ENCODE measurements around the gene DGKZ. TPM values are rescaled to one million over a fixed set of nuclear protein-coding genes. Genes with fewer than 3 reads are reported as not detected.
A peak's percentile ranks its signal among the peaks of the same experiment; 100 is the strongest.
"Not testable (repeated sequence)": the region's sequence is repeated elsewhere in the genome, so short reads cannot be mapped to it uniquely, and the experiment has no call there.

The DGKZ gene
- 48.1 and 53.6 TPM in 2 replicates for total RNA-seq

DNA sequence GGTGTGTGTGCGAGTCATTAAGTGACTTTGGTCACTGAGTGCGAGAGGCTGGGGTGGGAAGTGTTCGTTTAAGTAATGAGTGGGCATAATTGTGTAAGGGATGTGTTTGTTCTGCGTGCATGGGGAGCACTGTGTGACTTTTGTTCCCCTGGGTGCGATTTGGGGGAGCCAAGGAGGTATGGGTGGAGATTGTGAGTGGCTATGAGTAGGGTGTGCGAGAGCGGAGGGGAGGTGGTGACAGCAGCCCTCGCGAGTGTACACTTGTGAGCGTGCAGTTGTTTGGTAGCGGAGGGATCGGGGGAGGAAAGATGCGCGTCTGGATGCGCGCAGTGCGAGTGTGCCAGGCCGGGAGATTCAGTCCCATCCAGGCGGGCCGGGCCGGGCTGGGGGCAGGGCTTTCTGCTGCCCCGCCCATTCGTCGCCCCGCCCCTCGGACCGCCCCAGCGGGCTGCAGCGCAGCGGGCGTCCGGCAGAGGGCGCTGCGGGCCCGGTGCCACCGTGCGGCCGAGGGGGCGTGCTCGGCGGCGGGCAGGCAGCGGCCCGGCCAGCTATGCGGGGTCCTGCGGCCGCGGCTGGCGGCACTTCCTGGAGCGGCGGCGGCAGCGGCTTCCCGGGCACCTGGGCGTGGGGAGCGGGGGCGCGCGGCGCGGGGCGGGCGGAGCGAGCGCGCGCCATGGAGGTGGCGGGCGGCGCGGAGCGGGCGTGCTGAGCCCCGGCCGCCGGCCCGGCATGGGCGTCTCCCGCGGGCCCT, at the start of gene DGKZ:
Gene DGKZ (plus strand): TSS at position 578 of the 751 bp plus-strand sequence. CDS start 197 bp downstream, outside the sequence.
- no peaks in the 10 kb centered on the region for H3K9me3 Mint-ChIP-seq
- intact Hi-C loops (cut with micrococcal nuclease), result loop anchor here (1.0 to 5.0 kb wide), 10 partner anchors 20 to 500 kb away; partner anchors contain the start of genes ARHGAP1, ATG13, CRY2 and HARBI1
- H3K4me3 Mint-ChIP-seq, result peak within 1 kb of the TSS; percentile 90
- ChIA-PET CTCF (interaction anchor here (0.6 to 2.5 kb wide), 7 partner anchors 11 to 182 kb away, joined by 3 to 8 read pairs (median 5); no protein-coding TSS in a partner anchor), POLR2A (interaction anchor here (1.1 kb wide), 1 partner anchor 29 kb away, joined by 3 read pairs; no protein-coding TSS in a partner anchor)
- DNase-seq, result peak; percentile 99
- H3K36me3 Mint-ChIP-seq (ENCODE audit: low read depth), result peaks cover 3% of the 10 kb centered on the region
- H3K27me3 Mint-ChIP-seq, result no peaks in the 10 kb centered on the region
- H3K4me1 Mint-ChIP-seq, result peaks cover 52% of the 10 kb centered on the region
- ATAC-seq (ENCODE audit: low read depth), result peak; percentile 93
- TF ChIP-seq, protein P1, sequence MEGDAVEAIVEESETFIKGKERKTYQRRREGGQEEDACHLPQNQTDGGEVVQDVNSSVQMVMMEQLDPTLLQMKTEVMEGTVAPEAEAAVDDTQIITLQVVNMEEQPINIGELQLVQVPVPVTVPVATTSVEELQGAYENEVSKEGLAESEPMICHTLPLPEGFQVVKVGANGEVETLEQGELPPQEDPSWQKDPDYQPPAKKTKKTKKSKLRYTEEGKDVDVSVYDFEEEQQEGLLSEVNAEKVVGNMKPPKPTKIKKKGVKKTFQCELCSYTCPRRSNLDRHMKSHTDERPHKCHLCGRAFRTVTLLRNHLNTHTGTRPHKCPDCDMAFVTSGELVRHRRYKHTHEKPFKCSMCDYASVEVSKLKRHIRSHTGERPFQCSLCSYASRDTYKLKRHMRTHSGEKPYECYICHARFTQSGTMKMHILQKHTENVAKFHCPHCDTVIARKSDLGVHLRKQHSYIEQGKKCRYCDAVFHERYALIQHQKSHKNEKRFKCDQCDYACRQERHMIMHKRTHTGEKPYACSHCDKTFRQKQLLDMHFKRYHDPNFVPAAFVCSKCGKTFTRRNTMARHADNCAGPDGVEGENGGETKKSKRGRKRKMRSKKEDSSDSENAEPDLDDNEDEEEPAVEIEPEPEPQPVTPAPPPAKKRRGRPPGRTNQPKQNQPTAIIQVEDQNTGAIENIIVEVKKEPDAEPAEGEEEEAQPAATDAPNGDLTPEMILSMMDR (IDR thresholded peaks at IDR 0.05), result no peak
- peak within 1 kb of the TSS; percentile 83 for H3K27ac Mint-ChIP-seq

DNA sequence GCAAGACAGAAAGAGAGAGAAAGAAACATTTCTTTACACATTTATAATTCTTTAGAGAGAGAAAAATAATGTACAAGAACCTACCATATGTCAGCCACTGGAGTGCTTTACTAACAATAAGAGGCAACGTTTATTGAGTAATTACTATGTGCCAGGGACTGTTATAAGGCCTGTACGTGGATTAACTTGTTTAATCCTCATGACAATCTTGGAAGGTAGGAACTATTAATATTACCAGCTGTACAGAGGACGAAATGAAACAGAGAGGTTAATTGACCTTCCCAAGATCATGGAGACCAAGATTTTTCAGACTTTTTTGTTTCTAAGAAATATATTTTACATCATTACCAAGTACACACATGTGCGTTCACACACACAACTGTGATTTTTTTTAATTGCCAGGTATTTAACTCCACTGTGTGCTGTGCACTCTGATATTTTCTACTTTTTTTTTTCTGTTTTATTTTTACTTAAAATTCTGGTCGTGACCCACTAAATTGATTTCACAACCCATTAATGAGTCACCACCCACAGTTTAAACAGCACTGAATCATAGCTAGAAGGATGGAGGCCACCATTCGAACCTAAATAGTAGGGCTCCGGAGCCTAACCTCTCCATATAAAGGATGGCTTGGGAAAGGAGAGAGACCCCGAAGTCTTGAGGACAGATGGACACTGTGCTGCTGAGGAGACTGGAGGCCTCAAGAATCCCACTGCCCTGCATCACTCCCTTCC, 48.4 kb upstream of the DGKZ start:
- Mint-ChIP-seq H3K9me3 (no peaks in the 10 kb centered on the region), H3K4me1 (peaks cover 14% of the 10 kb centered on the region), H3K27me3 (peaks cover 39% of the 10 kb centered on the region), H3K36me3 (ENCODE audit: low read depth) (no peaks in the 10 kb centered on the region), H3K27ac (no peak overlapping the region), H3K4me3 (no peak overlapping the region)
- CTCF ChIA-PET, result no interaction called here
- no peak for ATAC-seq (ENCODE audit: low read depth)
- POLR2A ChIA-PET, result no interaction called here
- no peak for DNase-seq
- intact Hi-C loops (cut with micrococcal nuclease), result no loop called here
- TF ChIP-seq, protein P1 (IDR thresholded peaks at IDR 0.05), result no peak

GRCh38 chr11:46299451-46299961, 47.8 kb upstream of the DGKZ start:
- DNase-seq (no peak), ATAC-seq (ENCODE audit: low read depth) (no peak)
- CTCF ChIA-PET, result no interaction called here
- intact Hi-C loops (cut with micrococcal nuclease), result no loop called here
- Mint-ChIP-seq H3K27me3 (peaks cover 35% of the 10 kb centered on the region), H3K4me1 (peaks cover 14% of the 10 kb centered on the region), H3K4me3 (no peak overlapping the region), H3K36me3 (ENCODE audit: low read depth) (no peaks in the 10 kb centered on the region), H3K27ac (no peak overlapping the region), H3K9me3 (no peaks in the 10 kb centered on the region)
- POLR2A ChIA-PET, result interaction anchor here (0.6 kb wide), 1 partner anchor 37 kb away, joined by 3 read pairs; no protein-coding TSS in a partner anchor
- TF ChIP-seq, protein P1 (IDR thresholded peaks at IDR 0.05), result no peak

DNA sequence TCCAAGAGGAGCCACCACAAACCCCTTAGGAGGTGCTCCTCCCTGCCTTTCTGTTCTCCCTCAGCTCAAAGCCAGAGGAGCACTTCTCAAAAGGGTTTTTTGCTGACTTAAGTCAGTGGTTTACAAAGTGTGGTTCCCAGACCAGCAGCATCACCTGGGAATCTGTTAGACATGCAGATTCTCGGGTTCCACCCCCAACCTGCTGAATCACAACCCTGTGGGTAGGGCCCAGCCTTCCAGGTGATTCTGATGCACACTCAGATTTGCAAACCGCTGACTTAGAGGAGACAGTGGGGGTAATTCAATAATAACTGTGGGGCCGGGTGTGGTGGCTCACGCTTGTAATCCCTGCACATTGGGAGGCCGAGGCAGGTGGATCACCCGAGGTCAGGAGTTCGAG, 47.0 kb upstream of the DGKZ start:
- intact Hi-C loops (cut with micrococcal nuclease), result loop anchor here (10.0 kb wide), 1 partner anchor 175 kb away; the partner anchor contains the start of gene PHF21A
- Mint-ChIP-seq H3K27ac (no peak overlapping the region), H3K4me1 (peaks cover 12% of the 10 kb centered on the region), H3K4me3 (no peak overlapping the region), H3K9me3 (no peaks in the 10 kb centered on the region), H3K36me3 (ENCODE audit: low read depth) (no peaks in the 10 kb centered on the region), H3K27me3 (peaks cover 35% of the 10 kb centered on the region)
- ChIA-PET POLR2A (no interaction called here), CTCF (no interaction called here)
- no peak for DNase-seq
- no peak for ATAC-seq (ENCODE audit: low read depth)
- TF ChIP-seq, protein P1 (IDR thresholded peaks at IDR 0.05), result no peak

- peaks cover 6% of the 10 kb centered on the region for H3K4me1 Mint-ChIP-seq
- intact Hi-C loops (cut with micrococcal nuclease), result loop anchor here (10.0 kb wide), 1 partner anchor 178 kb away; the partner anchor contains the start of gene PHF21A
- H3K27me3 Mint-ChIP-seq, result peaks cover 22% of the 10 kb centered on the region
- ChIA-PET CTCF (no interaction called here), POLR2A (no interaction called here)
- no peak overlapping the region for H3K27ac Mint-ChIP-seq
- H3K9me3 Mint-ChIP-seq, result no peaks in the 10 kb centered on the region
- ATAC-seq (ENCODE audit: low read depth) (peak; percentile 93), DNase-seq (no peak)
- TF ChIP-seq, protein P1 (IDR thresholded peaks at IDR 0.05), result no peak
- H3K4me3 Mint-ChIP-seq, result no peak overlapping the region
- no peaks in the 10 kb centered on the region for H3K36me3 Mint-ChIP-seq (ENCODE audit: low read depth)
Observed at GRCh38 chr11:46302866-46303265, 44.4 kb upstream of the DGKZ start.

GRCh38 chr11:46304036-46304435, 43.2 kb upstream of the DGKZ start:
- not testable (repeated sequence) for H3K27ac Mint-ChIP-seq; H3K36me3 Mint-ChIP-seq (ENCODE audit: low read depth); H3K9me3 Mint-ChIP-seq; H3K4me1 Mint-ChIP-seq; ATAC-seq (ENCODE audit: low read depth); DNase-seq; H3K4me3 Mint-ChIP-seq
- ChIA-PET CTCF (interaction anchor here (1.7 to 1.8 kb wide), 2 partner anchors 9 to 64 kb away, joined by 3 to 6 read pairs; no protein-coding TSS in a partner anchor), POLR2A (interaction anchor here (1.2 kb wide), 1 partner anchor 61 kb away, joined by 3 read pairs; no protein-coding TSS in a partner anchor)
- intact Hi-C loops (cut with micrococcal nuclease), result loop anchor here (10.0 kb wide), 1 partner anchor 179 kb away; the partner anchor contains the start of gene PHF21A
- H3K27me3 Mint-ChIP-seq, result peaks cover 20% of the 10 kb centered on the region

Measured in activated B cell treated with CpG ODN at 0.5 μM for 24 hours (primary cell).